ENCODE measurements around the gene CIAO2B. TPM values are rescaled to one million over a fixed set of nuclear protein-coding genes. Genes with fewer than 3 reads are reported as not detected.

Gene CIAO2B
- total and polyA plus RNA-seq, 3 donors from 2014 or later = 113 to 179 (median 145) TPM

- WGBS, 2 donors = 94 to 96% methylated on average over 3 of the region's 3 CpGs
- intact Hi-C loops (cut with DNase I; ENCODE audit: low total_unique reads) = no loop called here
- peaks cover 11% of the 10 kb centered on the region for H3K4me1 ChIP-seq
- H3K27me3 ChIP-seq = no peaks in the 10 kb centered on the region
- no peak overlapping the region for H3K4me3 ChIP-seq
- no peak overlapping the region for H3K27ac ChIP-seq
- DNase-seq = no peak
- H3K9me3 ChIP-seq = no peaks in the 10 kb centered on the region
- no peak for TF ChIP-seq CTCF (IDR thresholded peaks at IDR 0.05)
- H3K36me3 ChIP-seq (ENCODE audit: low read depth, missing control alignments) = no peaks in the 10 kb centered on the region
Observed at GRCh38 chr16:66882702-66883101, 51.5 kb downstream of the CIAO2B start.

Other genes with a start within 250 kb of the CIAO2B start
- 10 to 100 TPM; 50.9 to 59.2 TPM for gene CMTM4, start 237.7 kb downstream of the CIAO2B start, total RNA-seq
- 22.2 TPM for gene CMTM4, start 237.7 kb downstream of the CIAO2B start, polyA plus RNA-seq (ENCODE audit: insufficient read depth, low read depth, low replicate concordance)
- gene DYNC1LI2, start 182.8 kb downstream of the CIAO2B start, total RNA-seq = 100 to 1,000 TPM; 132 to 145 TPM
- gene DYNC1LI2, start 182.8 kb downstream of the CIAO2B start, polyA plus RNA-seq (ENCODE audit: insufficient read depth, low read depth, low replicate concordance) = 89.0 TPM
- 10 to 100 TPM; 12.1 to 30.6 TPM for gene TERB1, start 132.8 kb downstream of the CIAO2B start, total RNA-seq
- 13.3 TPM for gene TERB1, start 132.8 kb downstream of the CIAO2B start, polyA plus RNA-seq (ENCODE audit: insufficient read depth, low read depth, low replicate concordance)
- gene NAE1, start 103.4 kb downstream of the CIAO2B start, total RNA-seq = 10 to 100 TPM; 72.7 to 72.8 TPM
- gene NAE1, start 103.4 kb downstream of the CIAO2B start, polyA plus RNA-seq (ENCODE audit: insufficient read depth, low read depth, low replicate concordance) = 53.7 TPM
- gene CA7, start 90.0 kb downstream of the CIAO2B start, total RNA-seq = 1 to 10 TPM; 1.4 to 1.9 TPM
- gene CA7, start 90.0 kb downstream of the CIAO2B start, polyA plus RNA-seq (ENCODE audit: insufficient read depth, low read depth, low replicate concordance) = 1.2 TPM
- gene PDP2, start 53.9 kb downstream of the CIAO2B start, total RNA-seq = 10 to 100 TPM; 22.9 to 23.9 TPM
- 14.0 TPM for gene PDP2, start 53.9 kb downstream of the CIAO2B start, polyA plus RNA-seq (ENCODE audit: insufficient read depth, low read depth, low replicate concordance)
- gene CDH16, start 15.5 kb downstream of the CIAO2B start, total RNA-seq = under 1 TPM; 0.31 to 0.39 TPM
- 2.7 TPM for gene CDH16, start 15.5 kb downstream of the CIAO2B start, polyA plus RNA-seq (ENCODE audit: insufficient read depth, low read depth, low replicate concordance)
- 10 to 100 TPM; 12.4 to 19.4 TPM for gene RRAD, start 8.9 kb downstream of the CIAO2B start, total RNA-seq
- gene RRAD, start 8.9 kb downstream of the CIAO2B start, polyA plus RNA-seq (ENCODE audit: insufficient read depth, low read depth, low replicate concordance) = 9.1 TPM
- 10 to 100 TPM; 49.1 to 51.9 TPM for gene CES2, start 1.1 kb upstream of the CIAO2B start, total RNA-seq
- 34.4 TPM for gene CES2, start 1.1 kb upstream of the CIAO2B start, polyA plus RNA-seq (ENCODE audit: insufficient read depth, low read depth, low replicate concordance)
- 1 to 10 TPM; 4.1 to 4.5 TPM for gene CES3, start 26.9 kb upstream of the CIAO2B start, total RNA-seq
- 1.5 TPM for gene CES3, start 26.9 kb upstream of the CIAO2B start, polyA plus RNA-seq (ENCODE audit: insufficient read depth, low read depth, low replicate concordance)
- gene CES4A, start 54.2 kb upstream of the CIAO2B start, total RNA-seq = 10 to 100 TPM; 17.0 to 25.0 TPM
- 12.2 TPM for gene CES4A, start 54.2 kb upstream of the CIAO2B start, polyA plus RNA-seq (ENCODE audit: insufficient read depth, low read depth, low replicate concordance)
- 10 to 100 TPM; 23.3 to 34.9 TPM for gene CBFB, start 94.7 kb upstream of the CIAO2B start, total RNA-seq
- 15.3 TPM for gene CBFB, start 94.7 kb upstream of the CIAO2B start, polyA plus RNA-seq (ENCODE audit: insufficient read depth, low read depth, low replicate concordance)
- 10 to 100 TPM; 32.6 to 41.6 TPM for gene PHAF1, start 175.5 kb upstream of the CIAO2B start, total RNA-seq
- gene PHAF1, start 175.5 kb upstream of the CIAO2B start, polyA plus RNA-seq (ENCODE audit: insufficient read depth, low read depth, low replicate concordance) = 31.2 TPM
- 10 to 100 TPM; 18.6 to 24.6 TPM for gene B3GNT9, start 216.6 kb upstream of the CIAO2B start, total RNA-seq
- 18.0 TPM for gene B3GNT9, start 216.6 kb upstream of the CIAO2B start, polyA plus RNA-seq (ENCODE audit: insufficient read depth, low read depth, low replicate concordance)
- 10 to 100 TPM; 15.9 to 23.9 TPM for gene TRADD, start 225.5 kb upstream of the CIAO2B start, total RNA-seq
- 7.4 TPM for gene TRADD, start 225.5 kb upstream of the CIAO2B start, polyA plus RNA-seq (ENCODE audit: insufficient read depth, low read depth, low replicate concordance)
- gene FBXL8, start 225.6 kb upstream of the CIAO2B start, total RNA-seq = 10 to 100 TPM; 20.6 to 26.9 TPM
- gene FBXL8, start 225.6 kb upstream of the CIAO2B start, polyA plus RNA-seq (ENCODE audit: insufficient read depth, low read depth, low replicate concordance) = 3.7 TPM
- 10 to 100 TPM; 63.4 to 78.3 TPM for gene HSF4, start 230.3 kb upstream of the CIAO2B start, total RNA-seq
- 20.2 TPM for gene HSF4, start 230.3 kb upstream of the CIAO2B start, polyA plus RNA-seq (ENCODE audit: insufficient read depth, low read depth, low replicate concordance)
- gene NOL3, start 236.1 kb upstream of the CIAO2B start, total RNA-seq = 10 to 100 TPM; 16.2 to 34.9 TPM
- 11.8 TPM for gene NOL3, start 236.1 kb upstream of the CIAO2B start, polyA plus RNA-seq (ENCODE audit: insufficient read depth, low read depth, low replicate concordance)
- gene MATCAP1, start 249.6 kb upstream of the CIAO2B start, total RNA-seq = 10 to 100 TPM; 65.1 to 89.4 TPM
- 44.6 TPM for gene MATCAP1, start 249.6 kb upstream of the CIAO2B start, polyA plus RNA-seq (ENCODE audit: insufficient read depth, low read depth, low replicate concordance)

All from testis (tissue), 3 donors.